GM13976 (cell line): Measurements from ENCODE around the gene FNDC3B.

Experiments used
- DNase-seq: peaks from one replicate; pipeline ENCODE4 v3.0.0; 2012; ENCODE audit warnings: low spot score
- CTCF ChIP-seq: IDR thresholded peaks from 2 replicates; pipeline ENCODE4 v1.5.1; 2012; ENCODE audit warnings: borderline replicate concordance, mild to moderate bottlenecking; ENCODE audit not compliant: insufficient read depth; ENCODE audit errors: extremely low read depth, missing control alignments, control extremely low read depth
- in situ Hi-C: fragments of 300-500 bp; cut with MboI; formaldehyde crosslinking; loops from one replicate; pipeline ENCODE4 v1.12.0; 2022; ENCODE audit warnings: low sequenced_read_pairs, mixed read lengths, inconsistent platforms; ENCODE audit not compliant: unreplicated experiment

Gene FNDC3B

DNA sequence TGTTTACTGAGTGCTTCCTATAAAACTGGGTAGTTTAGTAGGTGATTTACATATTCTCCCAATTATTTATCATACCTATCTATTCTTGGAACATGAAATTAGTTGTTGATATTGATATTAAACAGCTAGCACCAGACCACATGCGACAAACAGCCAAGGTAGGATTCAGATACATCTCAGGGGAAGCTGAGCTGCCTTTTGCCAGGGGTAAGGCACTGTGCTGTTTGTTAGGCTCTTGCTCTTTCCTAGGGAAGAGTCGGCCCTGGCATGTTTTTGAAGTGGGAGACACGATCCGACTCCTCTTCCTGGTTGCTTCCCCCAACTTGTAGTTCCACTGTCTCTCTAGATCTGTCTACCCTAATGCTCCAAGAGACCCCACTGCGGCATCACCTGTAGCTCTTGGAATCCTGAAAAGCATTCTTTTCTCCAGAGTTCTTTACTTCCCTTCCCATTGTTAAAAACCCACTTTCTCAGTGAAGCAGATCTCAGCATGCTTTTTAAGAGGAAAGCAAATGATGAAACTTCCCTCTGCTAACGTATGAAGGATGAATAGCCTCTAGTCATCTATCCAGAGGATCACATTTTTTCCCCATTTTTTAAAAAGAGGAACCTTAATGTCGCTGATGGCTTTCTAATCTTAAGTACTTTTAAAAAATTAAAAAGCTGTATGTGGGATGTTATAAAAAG, 270.5 kb downstream of the FNDC3B start:
- in situ Hi-C loops, result no loop called here
- TF ChIP-seq CTCF, result no peak

GRCh38 chr3:172310428-172310760, 271.0 kb downstream of the FNDC3B start:
- no peak for TF ChIP-seq CTCF
- in situ Hi-C loops, result no loop called here
- DNase-seq, result no peak

More for the DNA sequence above, 270.5 kb downstream of the FNDC3B start:
- DNase-seq, result no peak

DNA sequence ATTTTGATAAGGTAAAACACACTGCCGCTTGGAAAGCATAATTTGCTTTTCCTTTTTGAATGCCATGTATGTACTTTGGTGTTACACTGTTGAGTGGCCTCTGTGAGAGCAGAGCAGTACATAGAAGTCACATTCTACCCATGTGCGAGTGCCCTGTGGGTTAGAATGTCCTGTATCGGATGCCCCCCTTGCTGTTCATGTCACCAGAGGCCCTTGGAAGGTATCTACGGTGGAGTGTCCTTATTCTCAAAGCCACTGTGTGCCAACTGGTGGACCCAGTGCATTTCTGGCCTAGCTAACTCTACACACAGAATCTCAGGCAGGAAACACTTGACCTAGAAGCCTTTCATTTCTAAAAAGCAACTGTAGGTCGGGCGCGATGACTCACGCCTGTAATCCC, 271.8 kb downstream of the FNDC3B start:
- DNase-seq, result no peak
- no peak for TF ChIP-seq CTCF
- in situ Hi-C loops, result no loop called here

- in situ Hi-C loops, result no loop called here
- no peak for DNase-seq
- no peak for TF ChIP-seq CTCF
These were observed 272.6 kb downstream of the FNDC3B start for GRCh38 chr3:172312001-172312400.

- in situ Hi-C loops, result no loop called here
- no peak for TF ChIP-seq CTCF
- DNase-seq, result no peak
These were observed 273.3 kb downstream of the FNDC3B start for GRCh38 chr3:172312711-172313110.

DNA sequence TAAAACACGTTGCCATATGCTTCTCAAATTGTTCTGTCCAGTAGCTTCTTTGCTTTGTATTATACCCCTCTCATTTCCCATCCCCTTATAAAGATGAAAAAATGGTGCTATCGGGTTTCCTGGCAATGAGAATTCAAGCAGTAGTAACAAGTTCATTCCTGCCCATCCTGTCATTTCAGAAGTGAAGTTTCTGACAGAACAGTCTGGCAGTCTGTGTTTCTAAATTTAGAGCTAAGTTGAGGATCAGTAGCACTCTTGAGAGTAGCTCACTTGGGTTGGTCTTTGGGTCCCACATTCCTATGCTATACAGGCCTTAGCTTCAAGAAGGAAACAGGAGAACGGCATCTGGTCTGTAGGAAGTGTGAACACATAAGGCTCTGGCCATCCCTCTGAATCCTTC, 274.3 kb downstream of the FNDC3B start:
- in situ Hi-C loops, result no loop called here
- no peak for DNase-seq
- TF ChIP-seq CTCF, result no peak
